SK-N-DZ (cell line): ENCODE results near the gene MPRIP.
A peak's percentile ranks its signal among the peaks of the same experiment; 100 is the strongest.

Experiments
- DNase-seq: peaks from one replicate; pipeline ENCODE4 v3.0.0-alpha.2; 2015; ENCODE audit warnings: low spot score

The MPRIP gene

GRCh38 chr17:17066021-17066420 lies 23.8 kb downstream of the MPRIP start:
- DNase-seq, result no peak

- no peak for DNase-seq
Measured at GRCh38 chr17:17067257-17067656, 25.0 kb downstream of the MPRIP start.

- DNase-seq, result no peak
Measured at GRCh38 chr17:17069849-17070248, 27.6 kb downstream of the MPRIP start.

GRCh38 chr17:17070931-17071330 lies 28.7 kb downstream of the MPRIP start:
- DNase-seq, result no peak

GRCh38 chr17:17071531-17072360 lies 29.5 kb downstream of the MPRIP start:
- DNase-seq, result no peak

- DNase-seq, result no peak
Measured at GRCh38 chr17:17072546-17072945, 30.3 kb downstream of the MPRIP start.

GRCh38 chr17:17073030-17073564 lies 30.8 kb downstream of the MPRIP start:
- DNase-seq, result no peak

GRCh38 chr17:17073581-17074403 lies 31.5 kb downstream of the MPRIP start:
- no peak for DNase-seq

GRCh38 chr17:17075125-17075781 lies 33.0 kb downstream of the MPRIP start:
- DNase-seq, result peak; percentile 70

- no peak for DNase-seq
Measured at GRCh38 chr17:17076066-17076465, 33.8 kb downstream of the MPRIP start.

- DNase-seq, result no peak
Measured at GRCh38 chr17:17077101-17077500, 34.8 kb downstream of the MPRIP start.

- no peak for DNase-seq
Measured at GRCh38 chr17:17077861-17078732, 35.8 kb downstream of the MPRIP start.

GRCh38 chr17:17078832-17079231 lies 36.6 kb downstream of the MPRIP start:
- DNase-seq, result no peak

GRCh38 chr17:17079336-17079735 lies 37.1 kb downstream of the MPRIP start:
- no peak for DNase-seq

GRCh38 chr17:17079761-17080160 lies 37.5 kb downstream of the MPRIP start:
- DNase-seq, result no peak

- DNase-seq, result no peak
Measured at GRCh38 chr17:17080181-17080631, 37.9 kb downstream of the MPRIP start.

GRCh38 chr17:17080781-17081180 lies 38.5 kb downstream of the MPRIP start:
- DNase-seq, result no peak

GRCh38 chr17:17081304-17081940 lies 39.2 kb downstream of the MPRIP start:
- no peak for DNase-seq

GRCh38 chr17:17082878-17083277 lies 40.6 kb downstream of the MPRIP start:
- DNase-seq, result no peak

- DNase-seq, result no peak
Measured at GRCh38 chr17:17084317-17084835, 42.1 kb downstream of the MPRIP start.
